GM10847 (cell line): ENCODE measurements around the gene KCNE2.

Source experiments
- POLR2A ChIP-seq: IDR thresholded peaks from 2 replicates; pipeline ENCODE4 v1.6.1; 2011; ENCODE audit not compliant: insufficient read length; ENCODE audit errors: extremely low read depth

Gene KCNE2

GRCh38 chr21:34363733-34364132 lies at the start of gene KCNE2:
TSS of gene KCNE2 (plus strand) at chr21:34364006. CDS start at chr21:34370479, 6,473 bp downstream.
- TF ChIP-seq POLR2A = no peak

- TF ChIP-seq POLR2A = no peak
Observed at GRCh38 chr21:34319585-34319984, 44.2 kb upstream of the KCNE2 start.

DNA sequence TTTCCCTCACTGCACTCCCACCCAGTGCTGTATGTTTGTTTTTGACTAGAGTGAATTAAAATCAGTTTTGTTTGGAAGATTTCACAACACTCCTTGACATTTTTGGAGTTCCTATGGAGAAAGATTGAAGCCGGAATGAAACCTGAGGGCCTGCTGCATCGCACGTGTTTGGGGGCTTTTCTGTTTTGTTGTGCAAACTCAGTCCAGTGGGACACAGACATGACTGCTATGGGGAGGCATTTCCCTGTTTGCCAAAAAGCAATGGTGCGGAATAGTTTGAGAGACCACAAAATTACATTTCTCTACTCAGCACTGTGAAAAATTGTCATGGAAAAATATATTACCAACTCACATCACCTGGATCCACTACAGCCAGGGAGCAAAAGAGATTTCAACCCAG lies 43.8 kb upstream of the KCNE2 start:
- TF ChIP-seq POLR2A = no peak

DNA sequence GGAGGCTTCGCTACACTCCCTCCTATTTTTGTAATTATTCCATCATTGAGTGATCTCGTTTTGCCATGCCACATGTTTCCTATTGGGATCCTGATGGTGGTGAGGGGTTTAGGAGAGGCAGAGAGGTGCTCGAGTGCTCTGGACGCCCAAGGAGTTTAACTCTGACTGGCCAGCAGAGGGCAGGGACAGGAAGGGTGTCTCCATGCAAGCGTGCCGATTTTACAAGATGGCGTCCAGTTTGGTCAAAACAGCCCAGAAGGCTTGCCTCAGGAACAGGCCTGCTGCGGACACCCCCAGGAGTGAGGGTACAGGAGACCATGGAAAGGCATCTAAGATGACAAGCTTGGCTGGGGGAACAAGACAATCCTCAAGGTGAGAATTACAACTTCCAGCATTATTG lies 33.8 kb upstream of the KCNE2 start:
- TF ChIP-seq POLR2A = no peak

DNA sequence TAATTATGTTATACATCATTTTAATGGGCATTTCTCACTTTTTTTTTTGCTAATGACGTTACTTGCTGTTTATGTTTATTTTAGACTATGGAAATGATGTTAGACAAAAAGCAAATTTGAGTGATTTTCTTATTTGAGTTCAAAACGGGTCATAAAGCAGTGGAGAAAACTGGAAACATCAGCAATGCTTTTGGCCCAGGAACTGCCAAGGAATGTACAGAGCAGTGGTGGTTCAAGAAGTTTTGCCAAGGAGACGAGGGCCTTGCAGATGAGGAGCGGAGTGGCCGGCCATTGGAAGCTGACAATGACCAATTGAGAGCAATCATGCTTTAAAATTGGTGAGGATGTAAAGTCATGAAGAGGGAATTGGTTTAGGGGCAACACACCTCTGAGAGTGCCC lies 32.1 kb upstream of the KCNE2 start:
- no peak for TF ChIP-seq POLR2A

DNA sequence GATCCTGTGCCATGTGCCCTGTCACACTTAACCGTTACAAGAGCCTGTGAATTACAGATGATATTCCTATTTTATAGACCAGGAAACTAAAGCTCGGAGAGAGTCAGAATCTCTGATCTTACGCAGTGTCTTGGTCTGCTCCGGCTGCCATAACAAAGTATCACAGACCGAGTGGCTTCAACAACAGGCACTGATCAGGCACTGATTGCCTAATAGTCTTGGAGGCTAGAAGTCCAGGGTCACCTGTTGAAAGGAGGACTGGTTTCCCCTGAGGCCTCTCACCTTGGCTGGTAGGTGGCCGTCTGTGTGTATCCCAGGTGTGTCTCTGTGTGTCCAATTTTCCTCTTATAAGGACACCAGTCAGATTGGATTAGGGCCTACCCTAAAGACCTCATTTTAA lies 31.5 kb upstream of the KCNE2 start:
- TF ChIP-seq POLR2A = no peak

GRCh38 chr21:34333121-34333739 lies 30.6 kb upstream of the KCNE2 start:
- no peak for TF ChIP-seq POLR2A

- no peak for TF ChIP-seq POLR2A
Observed at GRCh38 chr21:34335316-34335715, 28.5 kb upstream of the KCNE2 start.

- TF ChIP-seq POLR2A = no peak
Observed at GRCh38 chr21:34336245-34336644, 27.6 kb upstream of the KCNE2 start.

- TF ChIP-seq POLR2A = no peak
Observed at GRCh38 chr21:34336756-34337391, 26.9 kb upstream of the KCNE2 start.

- no peak for TF ChIP-seq POLR2A
Observed at GRCh38 chr21:34337741-34338140, 26.1 kb upstream of the KCNE2 start.

DNA sequence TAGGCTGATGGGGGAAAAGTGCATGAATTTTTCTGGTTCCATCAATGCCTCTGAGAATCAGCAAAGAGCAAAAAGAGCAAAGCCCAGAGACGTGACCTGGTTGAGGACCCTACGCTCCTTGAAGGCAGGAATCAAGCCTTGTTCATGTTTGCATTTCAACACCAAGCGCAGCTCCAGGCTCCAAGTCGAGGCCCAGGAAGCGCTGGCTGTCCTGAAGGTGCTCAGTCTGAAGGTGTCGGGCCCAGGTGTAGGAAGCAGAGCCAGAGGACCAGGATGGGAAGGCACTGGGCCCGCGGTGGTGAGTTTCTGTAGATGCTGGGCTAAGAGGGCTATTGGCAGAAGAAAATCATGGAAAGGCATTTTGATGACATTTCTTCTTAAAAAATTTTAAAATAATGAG lies 25.6 kb upstream of the KCNE2 start:
- no peak for TF ChIP-seq POLR2A

DNA sequence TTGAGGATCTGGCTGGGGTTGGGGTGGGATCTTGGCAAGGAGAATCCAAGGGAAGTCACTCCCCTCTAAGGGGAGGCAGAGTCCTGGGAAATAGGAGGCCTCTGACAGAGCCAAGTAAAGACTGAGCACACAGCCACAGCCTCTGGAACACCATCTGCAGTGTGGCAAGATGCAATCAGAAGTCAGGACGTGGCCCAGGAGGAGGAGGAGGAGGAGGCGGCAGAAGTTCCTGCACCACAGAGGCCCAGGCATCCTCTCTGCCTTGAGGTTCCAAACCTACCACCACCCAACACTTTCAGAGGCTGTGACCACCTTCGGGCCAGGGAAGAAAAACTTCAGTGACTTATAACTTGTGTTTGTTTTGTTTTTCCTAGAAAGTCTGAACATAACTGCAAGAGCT lies 23.7 kb upstream of the KCNE2 start:
- no peak for TF ChIP-seq POLR2A

DNA sequence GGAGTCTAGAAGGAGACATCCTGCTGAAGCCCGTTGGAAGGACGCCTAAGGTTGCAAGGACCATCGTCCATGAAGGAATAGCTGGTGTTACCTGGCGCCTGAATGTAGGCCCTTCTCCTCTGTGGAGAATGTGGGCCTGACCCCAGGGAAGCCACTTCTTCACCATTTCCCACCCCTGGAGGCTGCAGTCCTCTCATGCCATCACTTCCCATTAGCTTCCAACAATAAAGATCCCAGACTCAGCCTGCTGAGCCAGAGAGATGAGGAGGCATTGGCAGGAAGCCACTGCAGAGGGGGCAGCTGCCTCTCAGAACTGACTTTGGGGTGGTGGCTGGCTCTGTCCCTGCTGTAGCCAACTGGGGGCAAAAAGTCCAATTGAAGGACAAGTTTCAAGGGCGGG lies 21.3 kb upstream of the KCNE2 start:
- TF ChIP-seq POLR2A = no peak

DNA sequence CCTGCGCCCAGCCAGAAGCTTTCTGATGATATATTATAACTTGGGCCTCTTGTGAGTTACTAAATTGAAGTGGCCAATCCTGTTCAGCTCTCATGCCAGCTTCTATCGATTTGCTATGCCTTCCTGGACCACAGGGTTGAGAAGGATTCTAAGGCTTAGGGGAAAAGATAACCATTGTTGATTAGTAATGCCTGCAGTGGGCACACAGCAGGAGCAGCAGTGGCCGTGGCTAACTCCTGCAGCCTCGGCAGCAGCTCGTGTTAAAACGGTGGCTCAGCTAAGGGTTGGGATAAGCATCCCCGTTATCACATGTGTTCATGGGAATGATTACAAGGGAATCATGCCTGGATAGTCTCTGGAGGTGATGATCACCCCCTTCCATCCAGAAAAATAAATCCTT lies 20.5 kb upstream of the KCNE2 start:
- no peak for TF ChIP-seq POLR2A

DNA sequence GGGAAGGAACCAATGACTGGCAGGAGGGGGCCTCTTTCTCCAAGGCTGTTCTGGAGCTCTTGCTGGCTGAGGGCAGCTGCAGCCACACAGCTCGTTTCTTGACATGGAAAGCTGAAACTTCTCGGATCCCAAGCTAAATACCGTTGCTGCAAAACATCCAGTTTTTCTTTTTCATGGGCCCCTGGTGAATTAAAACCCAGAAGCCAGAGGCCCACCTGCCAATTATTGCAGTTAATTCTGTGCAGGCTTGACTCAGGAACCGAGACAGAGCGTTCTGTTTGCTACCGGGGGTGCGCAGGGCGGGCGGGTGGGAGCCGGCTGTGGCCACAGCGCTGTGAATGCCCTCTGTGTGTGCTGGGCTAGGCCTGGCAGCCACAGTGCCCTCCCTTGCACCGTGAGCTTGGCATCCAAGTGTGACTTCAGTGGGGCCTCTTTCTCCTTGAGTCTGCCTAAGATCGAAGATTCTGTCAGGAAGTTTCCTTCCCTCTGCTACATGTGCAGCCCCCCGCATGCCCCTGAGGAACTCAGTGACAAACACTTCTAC lies 19.9 kb upstream of the KCNE2 start:
- TF ChIP-seq POLR2A = no peak

GRCh38 chr21:34344584-34344983 lies 19.2 kb upstream of the KCNE2 start:
- TF ChIP-seq POLR2A = no peak
